OCI-LY7 (cell line): ENCODE measurements around the gene FBXL17.

Experiments used
- CTCF ChIP-seq: fragments of 200-600 bp; sonication (generic); conservative IDR thresholded peaks from 2 replicates; pipeline ENCODE4 v1.5.1; 2014; ENCODE audit warnings: mild to moderate bottlenecking, antibody characterized with exemption, low read length, moderate library complexity, mixed read lengths
- EZH2phosphoT487 ChIP-seq: fragments of 200-600 bp; sonication (generic); IDR thresholded peaks from 2 replicates; pipeline ENCODE4 v1.6.1; 2018; ENCODE audit warnings: low read depth, borderline replicate concordance, mild to moderate bottlenecking, mixed run types, antibody characterized with exemption, low read length, moderate library complexity, mixed read lengths

- no peak for TF ChIP-seq CTCF
- no peak for TF ChIP-seq EZH2phosphoT487
Measured at GRCh38 chr5:108060340-108060739, 321.6 kb downstream of the FBXL17 start.
